Right hindlimb (tissue), 1 donor: ENCODE results near the gene NCKAP5L.
"Not testable (repeated sequence)": the region's sequence is repeated elsewhere in the genome, so short reads cannot be mapped to it uniquely, and the experiment has no call there.

Source experiments
- DNase-seq: peaks from one replicate; pipeline ENCODE4 v3.0.0-alpha.2; 2018

The NCKAP5L gene

DNA sequence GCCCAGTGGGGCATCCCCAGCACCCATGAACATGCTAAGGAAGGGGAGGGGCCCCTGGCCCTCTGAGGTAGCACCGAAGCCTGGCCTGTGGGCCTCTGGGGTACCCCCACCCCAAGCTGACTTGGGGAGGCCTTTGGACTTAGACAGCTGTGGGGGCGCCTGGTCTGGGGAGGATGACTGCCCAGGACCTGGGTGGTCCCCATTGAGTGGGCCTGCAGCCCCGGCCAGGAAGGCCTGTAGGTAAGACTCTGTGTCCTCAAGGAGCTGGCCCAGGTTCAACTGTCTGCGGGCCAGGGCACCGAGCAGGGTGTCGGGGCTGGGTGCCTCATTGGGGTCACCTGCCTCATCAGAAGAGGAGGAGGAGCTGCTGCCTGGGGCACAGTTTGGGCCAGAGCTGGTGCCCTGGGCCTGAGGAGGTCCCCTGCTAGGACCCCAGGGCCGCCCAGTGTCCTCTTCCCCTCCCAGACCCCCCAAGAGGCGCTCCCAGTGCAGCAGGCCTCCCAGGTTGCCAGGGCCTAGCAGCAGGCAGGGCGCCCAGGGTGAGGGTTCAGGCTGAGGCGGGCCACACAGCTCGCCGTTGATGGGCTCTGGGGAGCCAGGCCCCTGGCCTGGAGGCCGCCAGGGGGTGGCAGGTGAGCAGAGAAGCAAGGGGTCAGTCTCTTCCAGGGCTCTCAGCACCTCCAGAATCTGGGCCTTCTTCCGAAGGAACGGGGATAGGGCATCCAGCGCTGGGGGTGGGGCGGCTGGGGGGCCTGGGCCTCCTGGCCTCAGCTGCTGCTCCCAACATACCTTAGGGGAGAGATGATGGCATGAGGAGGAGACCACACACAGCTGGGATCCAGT is 31.4 kb downstream of the NCKAP5L start:
- no peak for DNase-seq

GRCh38 chr12:49796155-49796554 is 32.1 kb downstream of the NCKAP5L start:
- DNase-seq = no peak

DNA sequence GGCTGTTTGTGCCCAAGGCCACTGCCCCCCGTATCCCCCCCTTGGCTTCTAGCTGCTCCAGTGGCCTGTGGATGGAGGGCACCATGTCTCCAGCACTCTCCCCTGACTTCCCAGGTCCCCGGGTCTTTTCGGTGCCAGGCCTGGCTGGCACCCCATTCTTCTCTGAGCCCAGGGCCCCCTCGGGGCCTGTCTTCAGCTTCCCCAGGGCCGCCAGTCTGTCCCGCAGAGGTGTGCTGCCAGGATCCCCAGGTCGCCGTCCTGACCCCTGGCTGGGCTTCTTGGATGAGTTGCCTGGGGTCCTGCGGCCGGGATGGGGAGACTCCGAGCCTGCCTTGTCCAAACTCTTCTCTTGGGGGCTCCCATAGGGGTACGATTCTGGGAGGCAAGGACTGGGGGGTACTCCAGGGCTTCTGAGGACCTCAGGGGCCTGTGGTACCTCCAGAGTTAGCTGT is 32.5 kb downstream of the NCKAP5L start:
- no peak for DNase-seq

DNA sequence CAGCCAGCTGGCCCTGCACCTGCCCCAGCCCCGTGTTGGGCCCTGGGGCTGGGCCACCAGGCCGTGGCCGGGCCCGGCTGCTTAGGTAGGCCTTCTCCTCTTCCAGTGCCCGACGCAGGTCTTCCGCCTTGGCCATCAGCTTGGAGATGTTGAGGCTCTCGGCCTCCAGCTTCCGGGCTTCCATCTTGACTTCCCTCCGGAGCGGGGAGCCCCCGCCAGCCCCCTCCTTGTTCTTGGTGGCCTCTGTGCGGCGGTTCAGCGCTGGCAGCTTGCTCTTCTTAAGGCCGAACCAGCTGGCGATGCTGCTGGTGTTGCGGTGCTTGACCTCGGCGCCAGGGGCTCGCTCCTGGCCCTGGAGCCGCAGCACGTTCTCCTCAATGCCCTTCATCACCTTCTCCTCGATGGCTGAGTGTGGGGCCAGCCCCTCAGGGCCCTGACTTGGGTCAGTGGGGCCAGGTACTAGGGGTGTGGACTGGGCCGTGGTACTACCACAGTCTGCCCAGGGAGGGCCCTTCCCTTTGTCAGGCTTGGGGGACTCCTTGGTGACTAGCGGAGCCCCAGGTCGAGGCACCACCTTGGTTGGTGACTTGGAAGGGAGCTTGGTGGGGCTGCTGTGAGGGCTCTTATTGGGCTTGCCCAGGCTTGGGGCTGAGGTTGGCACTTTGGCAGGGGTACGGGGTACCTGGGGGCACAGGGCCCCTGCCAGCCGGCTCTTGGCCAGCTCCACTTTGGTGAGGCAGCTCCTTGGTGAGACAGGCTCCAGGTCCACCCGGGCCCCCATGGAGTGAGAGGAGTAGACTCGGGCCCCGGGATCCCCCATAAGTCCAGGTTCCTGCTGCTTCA is 33.2 kb downstream of the NCKAP5L start:
- DNase-seq = no peak

DNA sequence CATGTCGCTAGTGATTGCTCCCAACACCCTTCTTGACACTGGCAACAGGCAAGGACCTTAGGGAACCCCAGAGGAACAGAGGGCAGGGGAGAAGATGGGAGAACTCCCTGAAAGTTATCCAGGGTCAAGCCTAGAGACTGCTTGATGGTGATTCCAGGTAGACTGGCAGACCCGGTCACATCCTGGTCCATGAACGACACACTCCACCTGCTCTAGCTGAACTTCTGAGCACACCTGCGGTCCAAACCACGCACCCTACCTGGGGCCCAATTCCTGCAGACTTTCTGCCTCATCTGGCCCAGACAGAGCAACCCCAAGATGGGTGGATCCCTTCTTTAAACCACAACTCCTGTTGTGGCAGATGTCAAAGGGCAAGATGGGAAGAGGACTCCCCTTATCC is 34.2 kb downstream of the NCKAP5L start:
- no peak for DNase-seq

- DNase-seq = no peak
Measured at GRCh38 chr12:49793620-49794019, 34.6 kb downstream of the NCKAP5L start.

DNA sequence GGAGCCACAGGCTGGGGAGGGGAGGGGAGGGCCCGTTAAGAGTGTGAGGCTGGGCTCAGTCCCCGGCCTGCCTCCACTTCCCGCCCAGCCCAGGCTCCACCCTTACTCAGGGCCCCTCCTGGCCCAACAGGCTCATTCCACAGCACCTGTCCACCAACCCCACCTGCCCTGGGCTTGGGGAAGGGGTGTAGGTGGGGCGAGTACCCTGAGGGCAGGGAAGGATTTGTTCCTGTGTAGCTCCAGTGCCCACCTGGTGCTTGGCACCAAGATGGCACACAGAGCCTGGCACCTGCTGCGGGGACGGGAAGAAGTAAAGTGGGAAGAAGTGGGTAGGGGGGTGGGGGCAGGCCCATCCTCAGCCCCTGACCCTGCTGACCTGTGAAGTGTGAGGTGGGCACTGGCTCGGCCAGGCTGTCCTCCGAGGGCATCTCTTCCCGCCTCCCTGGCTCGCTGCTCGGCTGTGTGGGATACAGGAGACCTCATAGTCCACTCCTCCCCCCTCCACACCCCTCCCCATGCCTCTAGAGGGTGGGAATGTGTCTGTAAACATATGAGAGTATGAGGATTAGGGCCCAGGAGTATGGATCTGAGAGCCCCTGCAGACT is 35.1 kb downstream of the NCKAP5L start:
- DNase-seq = no peak

DNA sequence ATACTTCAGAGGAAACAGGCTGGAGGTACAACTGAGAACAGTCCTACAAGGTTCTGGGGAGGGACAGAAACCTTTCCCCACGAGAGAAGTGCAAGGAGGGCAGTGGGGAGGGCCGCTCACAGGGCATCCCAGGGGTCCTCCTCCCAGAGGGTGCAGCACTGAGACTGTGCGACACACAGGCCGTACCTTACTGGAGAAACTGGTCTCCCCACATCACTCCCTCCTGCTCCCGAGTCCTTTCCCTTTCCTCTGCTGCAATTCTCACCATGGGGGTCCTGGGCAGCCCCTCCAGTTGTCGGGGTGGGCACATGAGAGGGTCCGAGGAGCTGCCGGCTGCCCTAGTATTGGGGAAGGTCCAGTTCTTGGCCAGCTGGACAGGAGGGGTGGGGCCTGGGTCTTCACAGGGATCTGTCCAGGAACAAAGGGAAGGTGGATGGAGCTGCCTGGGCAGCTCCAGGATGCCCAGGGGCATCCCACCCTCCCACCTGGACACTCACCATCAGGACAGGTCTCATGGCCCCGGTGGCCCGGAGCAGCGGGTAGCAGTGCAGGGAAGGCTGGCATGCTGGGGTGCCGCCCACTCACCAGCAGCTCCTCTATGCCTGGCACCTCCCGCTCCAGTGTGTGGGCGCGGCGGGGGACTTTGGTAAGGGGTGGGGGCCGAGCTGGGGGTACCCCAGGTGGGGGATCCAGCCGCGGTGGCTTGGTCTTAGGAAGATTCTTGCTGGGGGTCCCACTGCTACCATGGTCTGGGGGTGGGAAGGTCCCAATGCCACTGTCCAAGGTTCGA is 35.8 kb downstream of the NCKAP5L start:
- DNase-seq = no peak

DNA sequence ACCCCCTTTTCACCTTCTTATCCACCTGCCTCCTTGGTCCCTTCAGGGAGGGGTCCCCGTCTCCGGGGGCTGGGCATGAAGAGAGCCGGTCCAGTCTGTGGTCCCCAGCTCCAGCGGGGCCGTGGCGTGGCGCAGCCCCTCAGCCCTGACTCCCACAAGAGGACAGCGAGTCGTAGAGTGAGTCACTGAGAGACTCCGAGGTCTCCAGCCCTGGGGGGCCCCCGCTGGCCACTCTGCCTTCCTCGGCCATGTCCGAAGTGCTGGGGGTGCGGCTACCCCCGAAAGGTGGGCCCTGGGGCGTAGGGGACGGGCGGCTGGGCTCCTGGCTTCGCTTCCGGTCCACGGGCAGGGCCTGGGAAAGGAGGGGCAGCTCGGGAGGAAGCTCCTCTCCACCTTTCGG is 36.5 kb downstream of the NCKAP5L start:
- no peak for DNase-seq

GRCh38 chr12:49790741-49791555 is 37.3 kb downstream of the NCKAP5L start:
- no peak for DNase-seq

DNA sequence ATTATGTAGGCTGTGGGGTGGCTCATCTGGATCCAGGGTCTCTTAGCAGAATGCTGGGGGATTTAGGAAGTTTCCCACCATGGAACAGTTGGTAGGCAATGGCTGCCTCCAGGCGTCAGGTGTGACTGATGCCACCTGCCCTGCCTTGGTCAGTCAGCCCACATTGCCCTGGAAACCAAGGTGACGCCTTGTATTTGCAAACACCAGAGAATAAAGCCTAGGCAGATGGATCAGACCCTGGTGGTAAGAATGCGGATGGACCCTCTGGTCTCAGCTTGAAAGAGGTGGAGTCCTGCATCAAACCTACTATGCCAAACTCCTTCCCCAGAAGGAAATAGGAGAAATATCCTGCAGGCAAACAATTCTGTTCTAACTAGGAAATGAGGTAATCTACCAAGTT is 38.2 kb downstream of the NCKAP5L start:
- no peak for DNase-seq

DNA sequence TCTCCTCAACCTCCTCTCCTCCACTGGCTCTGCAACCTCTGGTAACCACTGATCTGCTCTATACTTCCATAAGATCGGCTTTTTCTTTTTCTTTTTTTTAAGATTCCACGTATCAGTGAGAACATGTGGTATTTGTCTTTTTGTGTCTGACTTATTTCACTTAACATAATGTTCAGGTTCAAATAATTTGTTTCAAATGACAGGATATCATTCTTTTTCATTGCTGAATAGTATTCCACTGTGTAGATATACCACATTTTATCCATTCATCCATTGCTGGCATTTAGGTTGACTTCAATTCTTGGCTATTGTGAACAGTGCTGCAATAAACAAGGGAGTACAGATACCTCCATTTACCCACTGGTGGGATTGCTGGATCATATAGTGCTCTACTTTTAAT is 40.5 kb downstream of the NCKAP5L start:
- no peak for DNase-seq

- no peak for DNase-seq
Measured at GRCh38 chr12:49784756-49785409, 43.3 kb downstream of the NCKAP5L start.

DNA sequence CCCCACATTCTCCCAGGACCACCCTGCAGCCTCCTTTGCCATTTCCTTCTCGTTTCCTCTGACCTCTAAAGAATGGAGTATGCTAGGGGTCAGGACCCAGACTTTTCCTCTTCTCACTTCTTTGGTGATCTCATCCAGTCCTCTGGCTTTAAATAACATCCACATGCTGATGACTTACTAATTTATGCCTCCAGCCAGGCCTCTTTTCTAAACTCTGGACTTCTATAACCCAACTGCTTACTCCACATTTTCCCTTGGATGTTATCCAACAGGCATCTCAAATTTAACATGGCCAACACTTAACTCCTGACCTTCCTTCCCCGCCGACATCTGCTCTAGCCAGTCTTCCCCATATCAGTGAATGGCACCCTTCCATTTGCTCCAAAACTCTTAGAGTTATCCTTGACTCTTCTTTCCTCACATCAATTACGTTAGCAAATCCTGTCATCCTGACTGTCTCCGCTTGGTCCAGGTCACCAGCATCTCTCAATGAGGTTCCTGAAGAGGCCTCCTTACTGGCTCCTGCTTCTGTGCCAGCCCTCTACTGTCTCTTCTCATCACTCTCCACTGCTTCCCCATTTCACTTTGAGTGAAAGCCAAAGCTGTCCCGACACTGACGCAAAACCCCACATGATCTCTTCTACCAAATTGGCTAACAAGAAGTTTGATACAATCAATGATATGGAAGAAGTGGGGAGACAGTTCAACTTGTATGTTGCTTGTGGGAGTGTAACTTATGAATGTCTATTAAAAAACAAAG is 44.1 kb downstream of the NCKAP5L start:
- DNase-seq = peak; percentile 48

GRCh38 chr12:49780914-49781313 is 47.3 kb downstream of the NCKAP5L start:
- not testable (repeated sequence) for DNase-seq

GRCh38 chr12:49779581-49779980 is 48.6 kb downstream of the NCKAP5L start:
- no peak for DNase-seq

- DNase-seq = peak; percentile 30
Measured at GRCh38 chr12:49777800-49778748, 50.1 kb downstream of the NCKAP5L start.

DNA sequence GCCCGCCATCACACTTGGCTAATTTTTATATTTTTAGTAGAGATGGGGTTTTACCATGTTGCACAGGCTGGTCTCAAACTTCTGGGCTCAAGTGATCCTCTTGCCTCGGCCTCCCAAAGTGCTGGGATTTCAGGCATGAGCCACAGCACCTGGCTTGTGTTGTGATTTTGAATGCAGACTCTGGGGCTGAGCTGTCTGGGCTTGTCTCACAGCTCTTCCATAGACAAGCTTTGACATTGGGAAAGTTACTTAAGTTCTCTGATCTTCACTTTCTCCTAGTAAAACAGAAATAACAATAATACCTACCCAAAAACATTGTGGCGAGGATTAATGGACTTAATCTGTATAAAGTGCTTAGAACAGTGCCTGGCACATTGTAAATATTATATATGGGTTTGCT is 50.9 kb downstream of the NCKAP5L start:
- no peak for DNase-seq

GRCh38 chr12:49776858-49777257 is 51.4 kb downstream of the NCKAP5L start:
- no peak for DNase-seq
